ENCODE measurements around the gene NDUFA6.
A peak's percentile ranks its signal among the peaks of the same experiment; 100 is the strongest.
"Not testable (repeated sequence)": the region's sequence is repeated elsewhere in the genome, so short reads cannot be mapped to it uniquely, and the experiment has no call there.

The NDUFA6 gene

GRCh38 chr22:42090596-42091454 lies at the start of gene NDUFA6:
NDUFA6 (minus strand) TSS chr22:42090772; CDS start chr22:42090744, 28 bp downstream.
- peak; percentile 99 for DNase-seq

- not testable (repeated sequence) for DNase-seq
Observed at GRCh38 chr22:42140153-42140552, 49.6 kb upstream of the NDUFA6 start.

GRCh38 chr22:42139508-42139907 lies 48.9 kb upstream of the NDUFA6 start:
- DNase-seq: not testable (repeated sequence)

GRCh38 chr22:42138972-42139371 lies 48.4 kb upstream of the NDUFA6 start:
- DNase-seq: no peak

- no peak for DNase-seq
Observed at GRCh38 chr22:42138122-42138770, 47.7 kb upstream of the NDUFA6 start.

GRCh38 chr22:42135688-42136087 lies 45.1 kb upstream of the NDUFA6 start:
- DNase-seq: not testable (repeated sequence)

GRCh38 chr22:42134100-42135020 lies 43.8 kb upstream of the NDUFA6 start:
- no peak for DNase-seq

- no peak for DNase-seq
Observed at GRCh38 chr22:42132457-42132856, 41.9 kb upstream of the NDUFA6 start.

GRCh38 chr22:42131562-42131961 lies 41.0 kb upstream of the NDUFA6 start:
- no peak for DNase-seq

- not testable (repeated sequence) for DNase-seq
Observed at GRCh38 chr22:42130639-42131431, 40.3 kb upstream of the NDUFA6 start, which contains the start of gene CYP2D6. CYP2D6 (minus strand) TSS chr22:42130810; CDS start chr22:42130791, 19 bp downstream.

GRCh38 chr22:42130182-42130581 lies 39.6 kb upstream of the NDUFA6 start:
- DNase-seq: not testable (repeated sequence)

- DNase-seq: not testable (repeated sequence)
Observed at GRCh38 chr22:42128776-42129694, 38.5 kb upstream of the NDUFA6 start.

- DNase-seq: not testable (repeated sequence)
Observed at GRCh38 chr22:42128007-42128406, 37.4 kb upstream of the NDUFA6 start.

GRCh38 chr22:42127606-42128005 lies 37.0 kb upstream of the NDUFA6 start:
- DNase-seq: no peak

GRCh38 chr22:42123529-42123928 lies 33.0 kb upstream of the NDUFA6 start:
- DNase-seq: not testable (repeated sequence)

- DNase-seq: not testable (repeated sequence)
Observed at GRCh38 chr22:42120231-42121021, 29.9 kb upstream of the NDUFA6 start.

- peak; percentile 38 for DNase-seq
Observed at GRCh38 chr22:42116848-42117424, 26.4 kb upstream of the NDUFA6 start.

GRCh38 chr22:42115420-42115830 lies 24.9 kb upstream of the NDUFA6 start:
- DNase-seq: not testable (repeated sequence)

GRCh38 chr22:42114721-42115120 lies 24.1 kb upstream of the NDUFA6 start:
- peak; percentile 58 for DNase-seq

Data from hematopoietic multipotent progenitor cell treated with erythropoietin and hydrocortisone succinate and interleukin-3 and kit ligand, for 8 days (in vitro differentiated cells).